CD4-positive, alpha-beta T cell (primary cell): ENCODE measurements around the gene CLPTM1. TPM values are rescaled to one million over a fixed set of nuclear protein-coding genes. Genes with fewer than 3 reads are reported as not detected.

Experiments
- ATAC-seq: fragments of 200-7000 bp; cut with Tn5 transposase; one replicate; pipeline ENCODE4 v1.10.0; 2022; ENCODE audit warnings: mild to moderate bottlenecking; ENCODE audit not compliant: poor library complexity
- CTCF ChIA-PET: fragments of 350-600 bp; sonication (Branson Sonifier 250); formaldehyde crosslinking; loops from one replicate; lab custom pipeline; 2021; ENCODE audit warnings: antibody characterized with exemption, inconsistent platforms; lab: Charles Lee
- POLR2A ChIA-PET: fragments of 350-600 bp; sonication (Branson Sonifier 250); formaldehyde crosslinking; loops from one replicate; lab custom pipeline; 2021; ENCODE audit warnings: antibody characterized with exemption, inconsistent platforms; lab: Charles Lee
- DNase-seq, 14 experiments: peaks; one replicate each; pipeline ENCODE4 v3.0.0-alpha.2; 2013 to 2020; ENCODE audit warnings: mixed read lengths in 2 of 14
- H3K27ac ChIP-seq, 2 donors: one replicate each; pipeline versions ENCODE4 v1.5.1 to v1.7.0; 2013; ENCODE audit warnings: low read length in 2 of 2, low read depth in 1 of 2, mild to moderate bottlenecking in 1 of 2
- H3K27me3 ChIP-seq, 2 experiments: 1 replicate in 1 of 2; 2 replicates in 1 of 2; pipeline versions ENCODE4 v1.6.1 to v1.7.0; 2013; ENCODE audit warnings: low read length in 2 of 2, control low read depth in 1 of 2, mild to moderate bottlenecking in 1 of 2, moderate library complexity in 1 of 2; ENCODE audit not compliant: insufficient read depth in 2 of 2, control insufficient read depth in 1 of 2
- H3K36me3 ChIP-seq: one replicate; pipeline ENCODE4 v1.6.1; 2013; ENCODE audit warnings: low read length, control low read depth; ENCODE audit not compliant: insufficient read depth
- H3K4me1 ChIP-seq: one replicate; pipeline ENCODE4 v1.6.1; 2013; ENCODE audit warnings: low read length, control low read depth; ENCODE audit not compliant: insufficient read depth
- H3K4me3 ChIP-seq: one replicate; pipeline ENCODE4 v1.5.1; 2013; ENCODE audit warnings: mild to moderate bottlenecking, low read length, moderate library complexity
- H3K9me3 ChIP-seq, 2 experiments: 1 replicate in 1 of 2; 2 replicates in 1 of 2; pipeline versions ENCODE4 v1.6.1 to v1.7.0; 2013; ENCODE audit warnings: low read length in 2 of 2, mild to moderate bottlenecking in 2 of 2, control low read depth in 1 of 2, moderate library complexity in 1 of 2; ENCODE audit not compliant: control insufficient read depth in 1 of 2, insufficient read depth in 1 of 2
- H3K27ac Mint-ChIP-seq: one replicate; pipeline ENCODE4 v1.8.0; 2020; ENCODE audit warnings: mixed read lengths
- H3K27me3 Mint-ChIP-seq: one replicate; pipeline ENCODE4 v1.8.0; 2021; ENCODE audit warnings: mixed read lengths
- H3K36me3 Mint-ChIP-seq: one replicate; pipeline ENCODE4 v1.8.0; 2021; ENCODE audit warnings: low read depth, mixed read lengths
- H3K4me1 Mint-ChIP-seq: one replicate; pipeline ENCODE4 v1.8.0; 2021; ENCODE audit warnings: low read depth, mixed read lengths
- H3K4me3 Mint-ChIP-seq: one replicate; pipeline ENCODE4 v1.8.0; 2020; ENCODE audit warnings: mild to moderate bottlenecking, mixed read lengths
- H3K9me3 Mint-ChIP-seq: one replicate; pipeline ENCODE4 v1.8.0; 2020; ENCODE audit warnings: mixed read lengths
- CTCF ChIP-seq: fragments of 200-600 bp; IDR thresholded peaks from one replicate; pipeline ENCODE4 v1.8.0; 2022; ENCODE audit warnings: antibody characterized with exemption, mild to moderate bottlenecking
- intact Hi-C, 2 experiments: fragments of 100-400 bp; cut with DNase I in 1 of 2; cut with micrococcal nuclease in 1 of 2; formaldehyde crosslinking; loops; one replicate each; pipeline versions ENCODE4 v1.15.1 to v1.9.0; 2023 to 2025; cut with DNase I, micrococcal nuclease
- total RNA-seq, 174 experiments: library from RNA in 2 of 174; stranded (reverse) in 2 of 174; gene quantifications; one replicate each; pipeline ENCODE4 v1.2.3 and lab custom pipeline; 2021 to 2026

The CLPTM1 gene
- total RNA-seq, 2 experiments from 2014 or later = 71.0 to 72.7 TPM

DNA sequence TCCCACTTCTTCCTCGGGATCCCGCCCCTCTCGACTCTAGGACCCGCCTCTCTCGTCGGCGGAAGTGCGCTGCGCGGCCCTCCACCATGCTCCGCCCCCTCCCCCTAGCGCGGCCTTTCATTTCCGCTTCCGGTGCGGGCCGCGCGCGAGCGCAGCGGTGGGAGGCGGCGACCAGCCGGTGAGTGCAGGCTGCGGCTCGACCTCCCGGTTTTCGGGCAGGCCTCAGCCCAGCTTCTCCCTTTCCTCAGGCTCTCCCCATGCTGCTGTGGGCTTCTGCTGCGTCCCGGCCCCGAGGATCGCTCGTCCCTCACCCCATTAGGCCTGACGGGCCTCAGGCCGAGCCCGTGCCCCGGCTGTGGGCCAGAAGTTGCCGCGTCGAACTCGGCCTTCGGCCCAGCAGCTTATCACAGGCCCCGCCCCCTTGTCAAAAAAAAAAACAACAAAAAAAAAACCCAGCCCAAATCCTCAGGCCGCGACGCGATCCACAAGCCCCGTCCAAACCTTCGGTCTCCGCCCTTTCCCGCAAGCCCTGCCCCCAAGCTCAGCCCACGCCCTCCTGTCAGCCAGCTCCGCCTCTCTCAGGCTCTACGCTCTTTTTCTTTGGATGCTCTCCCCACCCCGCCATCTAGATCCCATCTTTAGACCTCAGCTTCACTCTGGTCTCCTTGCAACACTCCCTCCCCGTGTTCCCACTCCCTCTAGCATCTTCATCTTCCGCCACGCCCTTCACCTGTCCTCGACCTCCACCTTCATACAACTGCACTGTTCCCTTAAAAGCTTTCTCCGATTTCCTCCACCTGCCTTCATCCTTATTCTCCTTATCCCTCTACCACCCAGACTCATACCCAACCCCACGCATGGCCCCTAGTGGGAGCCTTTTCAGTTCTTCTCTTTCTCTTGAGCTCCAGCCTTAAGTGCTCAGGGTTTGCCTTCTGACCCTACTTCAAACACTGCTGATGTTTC, 84.0 kb downstream of the CLPTM1 start, which contains the start of gene CLASRP:
TSS of gene CLASRP (plus strand) at position 115 of the 963 bp plus-strand sequence. CDS start 1,168 bp downstream, outside the sequence.
- H3K36me3 Mint-ChIP-seq = peaks cover 72% of the 10 kb centered on the region
- H3K27ac Mint-ChIP-seq = peak within 1 kb of the TSS; percentile 96
- peak; percentile 87 for ATAC-seq
- H3K27me3 ChIP-seq = no peaks in the 10 kb centered on the region
- POLR2A ChIA-PET = interaction anchor here (0.6 to 3.3 kb wide), 13 partner anchors 12 to 691 kb away, joined by 3 to 24 read pairs (median 5); partner anchors contain the start of genes BLOC1S3, CLPTM1, GEMIN7 and PPP1R37
- H3K4me3 Mint-ChIP-seq = peak within 1 kb of the TSS; percentile 99
- H3K27ac ChIP-seq = peak within 1 kb of the TSS; percentile 91 to 99
- intact Hi-C loops = loop anchor here (1.0 to 2.0 kb wide), 5 partner anchors 37 to 84 kb away; partner anchors contain the start of genes CLPTM1 (in 1 of the 2), GEMIN7 (in 1 of the 2) and RELB (in 1 of the 2)
- H3K9me3 Mint-ChIP-seq = no peaks in the 10 kb centered on the region
- H3K36me3 ChIP-seq = peaks cover 64% of the 10 kb centered on the region
- no peaks in the 10 kb centered on the region for H3K27me3 Mint-ChIP-seq
- no peaks in the 10 kb centered on the region for H3K9me3 ChIP-seq
- TF ChIP-seq CTCF = no peak
- peak; percentile 78 to 95 (median 85) for DNase-seq
- CTCF ChIA-PET = interaction anchor here (1.1 to 2.5 kb wide), 3 partner anchors 21 to 53 kb away, joined by 3 to 14 read pairs (median 6); no protein-coding TSS in a partner anchor
- peaks cover 34% of the 10 kb centered on the region for H3K4me1 Mint-ChIP-seq
- H3K4me1 ChIP-seq = peaks cover 46% of the 10 kb centered on the region
- H3K4me3 ChIP-seq = peak within 1 kb of the TSS; percentile 98

- H3K4me1 Mint-ChIP-seq = peaks cover 40% of the 10 kb centered on the region
- H3K4me3 ChIP-seq = peak overlapping the region; percentile 98
Measured at GRCh38 chr19:45040059-45040771, 85.0 kb downstream of the CLPTM1 start.

More at GRCh38 chr19:45040059-45040771, 85.0 kb downstream of the CLPTM1 start:
- H3K27me3 ChIP-seq = no peaks in the 10 kb centered on the region
- H3K36me3 ChIP-seq = peaks cover 65% of the 10 kb centered on the region
- Mint-ChIP-seq H3K27me3 (no peaks in the 10 kb centered on the region), H3K4me3 (peak overlapping the region; percentile 99), H3K9me3 (no peaks in the 10 kb centered on the region), H3K27ac (peak overlapping the region; percentile 96), H3K36me3 (peaks cover 72% of the 10 kb centered on the region)
- no peak for TF ChIP-seq CTCF
- ChIA-PET CTCF (interaction anchor here (0.6 to 2.5 kb wide), 3 partner anchors 20 to 196 kb away, joined by 3 to 14 read pairs (median 3); no protein-coding TSS in a partner anchor), POLR2A (interaction anchor here (1.0 to 3.3 kb wide), 9 partner anchors 20 to 150 kb away, joined by 3 to 24 read pairs (median 5); partner anchors contain the start of genes BLOC1S3, GEMIN7, RELB and TOMM40)
- DNase-seq (no peak), ATAC-seq (no peak)
- H3K9me3 ChIP-seq = no peaks in the 10 kb centered on the region
- intact Hi-C loops = no loop called here
- peaks cover 46% of the 10 kb centered on the region for H3K4me1 ChIP-seq
- H3K27ac ChIP-seq = no peak overlapping the region
